Fibroblast of lung (primary cell): Measurements from ENCODE around the gene TNS1. TPM values are rescaled to one million over a fixed set of nuclear protein-coding genes. Genes with fewer than 3 reads are reported as not detected.
A peak's percentile ranks its signal among the peaks of the same experiment; 100 is the strongest.

Experiments used
- DNase-seq, 2 donors: peaks; one replicate each; pipeline versions ENCODE4 v3.0.0 to v3.0.0-alpha.2; 2010; ENCODE audit warnings: low read depth in 2 of 2
- H2AFZ ChIP-seq: 2 replicates; pipeline ENCODE4 v1.5.1; 2012; ENCODE audit warnings: low read length, control low read depth, inconsistent platforms
- H3K27ac ChIP-seq: 2 replicates; pipeline ENCODE4 v1.5.1; 2011; ENCODE audit warnings: low read length, control low read depth; ENCODE audit not compliant: insufficient read depth
- H3K27me3 ChIP-seq: 2 replicates; pipeline ENCODE4 v1.5.1; 2011; ENCODE audit warnings: mild to moderate bottlenecking, low read length; ENCODE audit not compliant: control insufficient read depth, insufficient read depth
- H3K36me3 ChIP-seq: 2 replicates; pipeline ENCODE4 v1.5.1; 2011; ENCODE audit warnings: low read length; ENCODE audit not compliant: control insufficient read depth, insufficient read depth
- H3K4me1 ChIP-seq: 2 replicates; pipeline ENCODE4 v1.5.1; 2011; ENCODE audit warnings: low read length; ENCODE audit not compliant: control insufficient read depth, insufficient read depth; ENCODE audit errors: extremely low read depth
- H3K4me2 ChIP-seq: 2 replicates; pipeline ENCODE4 v1.5.1; 2011; ENCODE audit warnings: low read length, control low read depth; ENCODE audit not compliant: insufficient read depth; ENCODE audit errors: extremely low read depth
- H3K4me3 ChIP-seq, 4 experiments: fragments of 200-600 bp in 1 of 4; sonication (generic) in 1 of 4; replicated peaks in 1 of 4; 2 replicates each; pipeline ENCODE4 v1.5.1; 2011 to 2016; ENCODE audit warnings: low read length in 4 of 4, low read depth in 3 of 4, mild to moderate bottlenecking in 3 of 4, control low read depth in 2 of 4, inconsistent platforms in 1 of 4, mixed read lengths in 1 of 4; ENCODE audit not compliant: insufficient read depth in 1 of 4; ENCODE audit errors: control extremely low read depth in 1 of 4
- H3K79me2 ChIP-seq: 2 replicates; pipeline ENCODE4 v1.5.1; 2012; ENCODE audit warnings: mild to moderate bottlenecking, low read length, inconsistent platforms; ENCODE audit not compliant: control insufficient read depth, insufficient read depth
- H3K9ac ChIP-seq: 2 replicates; pipeline ENCODE4 v1.5.1; 2011; ENCODE audit warnings: mild to moderate bottlenecking, low read length, control low read depth; ENCODE audit not compliant: insufficient read depth
- H3K9me3 ChIP-seq: 2 replicates; pipeline ENCODE4 v1.5.1; 2012; ENCODE audit warnings: low read depth, low read length; ENCODE audit not compliant: control insufficient read depth, insufficient read depth
- H4K20me1 ChIP-seq: 2 replicates; pipeline ENCODE4 v1.5.1; 2011; ENCODE audit warnings: low read length; ENCODE audit not compliant: control insufficient read depth, insufficient read depth; ENCODE audit errors: extremely low read depth
- EZH2 ChIP-seq: IDR thresholded peaks from 2 replicates; pipeline ENCODE4 v1.5.1; 2012; ENCODE audit warnings: low read length, control low read depth, mild to moderate bottlenecking; ENCODE audit errors: missing control alignments
- polyA plus RNA-seq, 2 donors: library from polyadenylated mRNA; depleted of rRNA in 1 of 2; stranded (reverse) in 1 of 2; unstranded in 1 of 2; fragments of >200 nt; gene quantifications; 2 replicates each; pipeline ENCODE4 v1.2.1, GENCODE V29; 2011 to 2012; ENCODE audit warnings: missing spikeins in 1 of 2
- total RNA-seq: library from RNA; depleted of rRNA; stranded (reverse); fragments of >200 nt; gene quantifications from 2 replicates; pipeline ENCODE4 v1.2.1, GENCODE V29; 2014
- TF ChIP-seq, protein P1 (sequence below), 2 donors: IDR thresholded peaks in 1 of 2; conservative IDR thresholded peaks in 1 of 2; 1 replicate in 1 of 2; 2 replicates in 1 of 2; pipeline ENCODE4 v1.5.1; 2011 to 2012; ENCODE audit warnings: low read length in 2 of 2, control low read depth in 1 of 2, inconsistent platforms in 1 of 2, low read depth in 1 of 2, mild to moderate bottlenecking in 1 of 2

TNS1 gene
- total and polyA plus RNA-seq, 2 donors (not counting 1 experiment from before 2014, with no cell fraction given) = 44.4 to 47.1 TPM

DNA sequence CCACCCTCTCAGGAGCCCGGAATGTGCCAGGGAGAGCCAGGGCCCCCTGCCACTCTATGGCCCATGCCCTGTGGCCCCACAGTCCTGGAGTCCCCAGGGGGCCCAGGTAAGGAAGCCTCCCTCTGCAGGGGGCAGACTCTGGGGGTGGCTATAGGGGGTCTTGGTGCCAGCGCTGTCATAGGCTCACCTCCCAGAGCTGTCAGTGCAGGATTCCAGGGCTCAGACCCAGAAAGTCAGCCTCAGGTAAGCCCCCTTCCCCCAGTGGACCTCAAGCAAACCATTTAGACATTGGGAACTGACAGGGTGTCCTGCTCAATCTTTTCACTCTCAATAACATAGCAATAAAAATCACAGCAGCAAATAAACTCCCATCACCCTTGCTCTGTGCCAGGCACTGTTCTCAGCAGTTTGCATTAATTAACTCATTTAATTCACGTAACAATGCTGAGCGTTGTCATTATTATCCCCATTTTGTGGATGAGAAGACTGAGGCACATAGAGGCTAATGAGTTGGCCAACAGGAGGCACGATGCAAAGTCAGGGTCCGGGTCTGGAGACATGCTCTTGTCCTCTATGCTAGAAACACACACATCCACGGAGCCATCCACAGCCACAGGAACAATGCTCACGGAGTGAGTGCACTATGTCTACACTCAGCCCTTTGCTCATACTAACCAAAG, 79.6 kb downstream of the TNS1 start:
- Histone ChIP-seq H3K79me2 (peaks cover 18% of the 10 kb centered on the region), H3K9ac (no peak overlapping the region)

DNA sequence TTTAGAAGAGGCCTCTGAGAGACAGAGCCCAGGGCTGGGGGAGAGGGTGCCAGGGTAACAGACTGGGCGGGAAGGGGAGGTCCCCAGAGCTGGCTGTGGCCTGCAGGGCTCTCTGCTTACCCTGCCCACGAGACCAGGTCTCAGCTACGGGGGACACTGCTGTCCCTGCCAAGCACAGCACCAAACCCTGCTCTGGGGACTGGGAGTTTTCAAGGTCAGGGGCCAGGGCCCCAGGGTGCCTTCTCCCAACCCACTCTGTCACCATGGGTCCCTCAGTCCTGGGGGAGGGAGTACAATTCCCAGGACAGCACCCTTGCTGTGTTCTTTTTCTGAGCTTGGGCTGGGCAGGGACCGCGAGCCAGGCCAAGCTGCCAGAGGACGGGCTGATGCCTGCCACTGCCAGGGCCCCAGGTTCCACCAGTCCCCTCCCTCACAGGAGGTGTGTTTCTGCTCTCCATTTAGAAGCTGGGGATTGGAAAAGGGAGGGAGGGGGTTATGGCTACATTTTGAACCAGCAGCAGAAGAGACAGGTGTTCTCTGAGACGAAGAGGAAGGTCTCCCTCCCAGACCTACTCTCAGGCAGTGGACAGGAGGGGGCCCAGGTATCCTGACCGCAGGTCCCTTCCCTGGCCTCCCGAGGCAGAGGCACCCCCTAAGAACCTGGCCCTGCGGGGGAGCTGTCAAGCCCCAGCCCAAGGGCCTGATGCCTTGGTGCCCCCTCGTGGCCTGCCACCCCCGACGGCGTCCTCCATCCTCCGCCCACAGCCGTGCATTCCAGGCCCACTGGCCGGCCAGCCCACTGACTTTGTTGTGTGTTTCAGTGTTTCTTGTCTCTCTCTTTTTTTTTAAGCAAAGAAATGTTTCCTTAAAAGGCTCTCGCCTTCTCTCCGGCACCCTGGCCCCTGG, 80.4 kb downstream of the TNS1 start:
- Histone ChIP-seq H3K4me2 (no peak overlapping the region), H2AFZ (no peak overlapping the region), H3K27ac (peak overlapping the region; percentile 20), H3K27me3 (no peaks in the 10 kb centered on the region), H3K9ac (no peak overlapping the region), H3K4me3 (no peak overlapping the region), H3K79me2 (peaks cover 18% of the 10 kb centered on the region), H3K36me3 (no peaks in the 10 kb centered on the region), H4K20me1 (no peaks in the 10 kb centered on the region), H3K9me3 (no peaks in the 10 kb centered on the region), H3K4me1 (peaks cover 35% of the 10 kb centered on the region)
- TF ChIP-seq, protein P1, sequence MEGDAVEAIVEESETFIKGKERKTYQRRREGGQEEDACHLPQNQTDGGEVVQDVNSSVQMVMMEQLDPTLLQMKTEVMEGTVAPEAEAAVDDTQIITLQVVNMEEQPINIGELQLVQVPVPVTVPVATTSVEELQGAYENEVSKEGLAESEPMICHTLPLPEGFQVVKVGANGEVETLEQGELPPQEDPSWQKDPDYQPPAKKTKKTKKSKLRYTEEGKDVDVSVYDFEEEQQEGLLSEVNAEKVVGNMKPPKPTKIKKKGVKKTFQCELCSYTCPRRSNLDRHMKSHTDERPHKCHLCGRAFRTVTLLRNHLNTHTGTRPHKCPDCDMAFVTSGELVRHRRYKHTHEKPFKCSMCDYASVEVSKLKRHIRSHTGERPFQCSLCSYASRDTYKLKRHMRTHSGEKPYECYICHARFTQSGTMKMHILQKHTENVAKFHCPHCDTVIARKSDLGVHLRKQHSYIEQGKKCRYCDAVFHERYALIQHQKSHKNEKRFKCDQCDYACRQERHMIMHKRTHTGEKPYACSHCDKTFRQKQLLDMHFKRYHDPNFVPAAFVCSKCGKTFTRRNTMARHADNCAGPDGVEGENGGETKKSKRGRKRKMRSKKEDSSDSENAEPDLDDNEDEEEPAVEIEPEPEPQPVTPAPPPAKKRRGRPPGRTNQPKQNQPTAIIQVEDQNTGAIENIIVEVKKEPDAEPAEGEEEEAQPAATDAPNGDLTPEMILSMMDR (conservative IDR thresholded peaks at IDR 0.05 in 1 of 2, IDR thresholded peaks at IDR 0.05 in 1 of 2; ENCODE audit: low read depth in 1 of 2, low read length in 2 of 2) = peak in 1 of 2 donors; percentile 16
- TF ChIP-seq EZH2 = no peak
- DNase-seq = peak; percentile 26 to 74

More for the DNA sequence above, 79.6 kb downstream of the TNS1 start:
- DNase-seq = no peak
- Histone ChIP-seq H3K27me3 (no peaks in the 10 kb centered on the region), H3K4me2 (no peak overlapping the region), H3K4me1 (peaks cover 37% of the 10 kb centered on the region), H3K4me3 (no peak overlapping the region), H3K9me3 (no peaks in the 10 kb centered on the region), H3K36me3 (no peaks in the 10 kb centered on the region), H2AFZ (no peak overlapping the region), H3K27ac (no peak overlapping the region), H4K20me1 (no peaks in the 10 kb centered on the region)
- TF ChIP-seq EZH2 = no peak
- TF ChIP-seq, protein P1 (conservative IDR thresholded peaks at IDR 0.05 in 1 of 2, IDR thresholded peaks at IDR 0.05 in 1 of 2; ENCODE audit: low read depth in 1 of 2, low read length in 2 of 2) = no peak

DNA sequence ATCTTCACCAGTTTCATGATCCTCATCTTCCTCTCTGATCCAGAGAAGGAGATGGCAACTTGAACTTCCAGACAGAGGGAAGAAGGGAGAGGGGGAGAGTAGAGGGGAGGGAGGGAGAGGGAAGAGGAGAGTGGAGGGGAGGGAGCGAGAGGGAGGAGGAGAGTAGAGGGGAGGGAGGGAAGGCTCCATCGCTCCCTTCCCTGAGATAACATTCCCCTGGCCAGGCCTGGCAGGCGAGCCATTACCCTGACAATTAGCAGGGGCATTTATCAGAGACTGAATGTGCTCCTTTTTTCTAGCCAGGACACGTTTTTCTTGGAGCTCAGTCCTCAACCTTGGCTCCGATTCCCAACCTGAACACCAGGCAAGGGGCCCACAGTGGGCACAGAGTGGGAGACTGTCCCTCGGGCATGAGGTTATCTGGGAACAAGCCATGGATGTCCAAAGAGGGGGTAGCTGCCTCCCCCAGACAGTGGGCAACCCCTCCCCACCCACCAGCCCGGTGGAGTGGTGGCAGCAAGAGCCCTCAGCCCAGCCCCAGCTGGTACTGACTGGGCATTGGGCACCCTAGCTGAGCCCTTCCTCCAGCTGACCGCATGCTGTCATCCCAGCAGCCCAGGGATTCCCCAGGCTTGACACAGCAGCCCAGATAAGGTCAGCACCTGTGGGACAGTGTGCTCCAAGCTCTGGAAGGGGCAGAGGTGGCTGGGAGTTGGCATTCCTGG, 81.8 kb downstream of the TNS1 start:
- no peaks in the 10 kb centered on the region for H3K9me3 ChIP-seq
- H3K9ac ChIP-seq = no peak overlapping the region
- no peak overlapping the region for H2AFZ ChIP-seq
- H4K20me1 ChIP-seq = no peaks in the 10 kb centered on the region
- H3K27me3 ChIP-seq = no peaks in the 10 kb centered on the region
- H3K79me2 ChIP-seq = peaks cover 10% of the 10 kb centered on the region
- DNase-seq = peak; percentile 37 to 75
- peak overlapping the region; percentile 29 for H3K27ac ChIP-seq
- no peak overlapping the region for H3K4me3 ChIP-seq
- H3K4me1 ChIP-seq = peaks cover 39% of the 10 kb centered on the region
- no peak overlapping the region for H3K4me2 ChIP-seq
- TF ChIP-seq EZH2 = no peak
- TF ChIP-seq, protein P1 (conservative IDR thresholded peaks at IDR 0.05 in 1 of 2, IDR thresholded peaks at IDR 0.05 in 1 of 2; ENCODE audit: low read depth in 1 of 2, low read length in 2 of 2) = no peak
- H3K36me3 ChIP-seq = peaks cover 1% of the 10 kb centered on the region
